ENCODE data around the gene FN3K. TPM values are rescaled to one million over a fixed set of nuclear protein-coding genes. Genes with fewer than 3 reads are reported as not detected.

The FN3K gene
- total RNA-seq: 1.5 and 10.4 TPM in 2 replicates

DNA sequence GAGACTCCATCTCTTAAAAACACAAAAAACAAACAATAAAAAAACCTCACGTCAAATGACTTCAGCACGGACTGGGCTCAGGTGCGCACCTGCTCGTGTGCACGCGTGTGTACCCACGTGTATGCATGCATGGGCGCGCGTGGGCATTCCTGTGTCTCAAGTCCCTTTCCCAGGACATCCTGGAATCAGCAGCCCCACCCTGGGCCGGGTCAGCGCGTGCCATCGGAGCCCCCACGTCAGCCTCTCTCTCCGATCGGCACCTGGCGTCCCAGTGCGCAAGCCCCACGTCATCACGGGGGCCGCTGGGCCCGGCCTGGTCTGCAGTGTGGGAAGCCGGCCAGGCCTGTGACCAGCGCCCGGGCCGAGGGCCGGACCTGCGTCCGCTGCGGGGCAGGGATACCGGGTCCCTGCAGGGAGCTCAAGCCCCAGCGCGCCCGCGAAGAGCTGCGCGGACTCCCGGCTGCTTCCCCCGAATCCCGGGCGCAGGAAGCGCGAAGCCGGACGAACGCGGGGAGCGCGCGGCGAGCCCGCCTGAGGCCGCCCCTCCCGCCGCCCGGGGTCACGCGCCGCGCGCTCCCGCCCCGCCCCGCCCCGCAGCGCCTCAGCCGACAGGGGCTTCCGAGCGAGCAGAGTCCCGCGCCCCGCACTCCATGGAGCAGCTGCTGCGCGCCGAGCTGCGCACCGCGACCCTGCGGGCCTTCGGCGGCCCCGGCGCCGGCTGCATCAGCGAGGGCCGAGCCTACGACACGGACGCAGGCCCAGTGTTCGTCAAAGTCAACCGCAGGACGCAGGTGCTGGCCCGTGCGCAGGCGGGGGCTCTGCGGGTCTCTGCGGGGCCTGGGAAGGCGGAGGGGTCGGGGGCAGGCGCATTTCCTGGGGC is at the start of gene FN3K:
TSS of gene FN3K (plus strand) at position 629 of the 880 bp plus-strand sequence. CDS start at position 651, 22 bp downstream.

DNA sequence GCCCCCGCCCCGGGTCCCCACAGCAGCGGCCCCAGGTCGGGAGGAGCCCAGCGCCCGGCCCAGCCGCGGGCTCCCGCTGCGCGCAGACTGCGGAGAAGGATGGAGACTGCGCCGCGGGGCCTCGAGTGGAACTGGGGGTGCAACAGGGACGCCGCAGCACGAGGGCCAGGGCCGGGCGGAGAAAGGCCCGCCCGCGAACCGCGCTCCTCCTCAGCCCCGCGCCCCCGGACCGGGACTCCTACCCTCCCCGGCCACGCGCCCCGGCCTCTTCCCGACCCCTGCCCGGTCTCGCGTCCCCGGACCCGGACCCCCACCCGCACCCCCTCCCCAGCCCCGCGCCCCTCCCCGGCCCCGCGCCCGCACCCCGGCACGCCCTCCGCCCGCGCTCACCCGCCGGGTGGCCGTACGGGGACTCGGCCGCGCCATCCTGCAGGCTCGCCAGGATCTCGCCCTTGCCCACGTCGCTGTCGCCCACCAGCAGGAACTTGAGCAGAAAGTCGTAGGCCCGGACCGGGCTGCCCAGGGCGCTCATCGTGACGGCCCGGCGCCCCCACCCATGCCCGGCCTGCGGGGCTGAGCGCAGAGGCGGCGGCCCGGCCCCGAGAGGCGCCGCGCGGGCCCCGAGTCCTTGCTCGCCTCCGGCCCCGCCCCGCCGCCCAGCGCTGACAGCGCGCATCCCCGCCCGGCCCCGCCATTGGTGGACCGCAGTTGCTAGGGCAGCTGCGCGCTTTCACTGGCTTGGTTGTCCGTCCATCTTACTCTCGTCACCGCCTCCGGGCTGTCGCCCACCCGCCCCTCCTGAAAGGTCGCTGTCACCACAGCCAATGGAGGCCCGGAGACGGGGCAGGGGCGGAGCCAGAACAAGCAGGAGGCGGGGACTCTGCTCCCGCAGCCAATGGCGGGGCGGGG is 37.1 kb upstream of the FN3K start, which contains the start of gene RAB40B:
TSS of gene RAB40B (minus strand) at position 634 of the 909 bp plus-strand sequence. CDS start at position 532, 102 bp downstream.

GRCh38 chr17:82716203-82717010 is 19.0 kb upstream of the FN3K start, which contains the start of gene FN3KRP:
FN3KRP (plus strand) TSS chr17:82716706; CDS start chr17:82716756, 50 bp downstream.

GRCh38 chr17:82751571-82752370 is 16.4 kb downstream of the FN3K start, which contains the start of gene TBCD:
TBCD (plus strand) TSS chr17:82752065; CDS start chr17:82752194, 129 bp downstream.

Other genes with a start within 250 kb of the FN3K start
- gene FOXK2, start 215.9 kb upstream of the FN3K start, total RNA-seq: 21.1 and 24.0 TPM in 2 replicates
- gene WDR45B, start 87.2 kb upstream of the FN3K start, total RNA-seq: 59.6 and 72.2 TPM in 2 replicates
- 6.8 and 7.9 TPM in 2 replicates for gene RAB40B, start 36.9 kb upstream of the FN3K start, total RNA-seq
- gene FN3KRP, start 18.9 kb upstream of the FN3K start, total RNA-seq: 12.7 and 35.7 TPM in 2 replicates
- 18.6 and 25.3 TPM in 2 replicates for gene TBCD, start 16.4 kb downstream of the FN3K start, total RNA-seq
- gene ZNF750, start 104.4 kb downstream of the FN3K start, total RNA-seq: not detected in 2 replicates